Cardiac muscle cell (in vitro differentiated cells and primary cell): Measurements from ENCODE around the gene ADAMTS19. TPM values are rescaled to one million over a fixed set of nuclear protein-coding genes. Genes with fewer than 3 reads are reported as not detected.

ENCODE experiments used
- DNase-seq, 2 donors: peaks; one replicate each; pipeline versions ENCODE4 v3.0.0 to v3.0.0-alpha.2; 2010 to 2017; ENCODE audit warnings: low read depth in 1 of 2, low spot score in 1 of 2
- H3K27ac ChIP-seq: fragments of 200-600 bp; sonication (generic); 2 replicates; pipeline ENCODE4 v1.5.1; 2016
- H3K27me3 ChIP-seq: fragments of 200-600 bp; sonication (generic); 2 replicates; pipeline ENCODE4 v1.6.0; 2016; ENCODE audit warnings: control low read depth
- H3K36me3 ChIP-seq: fragments of 200-600 bp; sonication (generic); 2 replicates; pipeline ENCODE4 v1.5.1; 2016; ENCODE audit warnings: control low read depth
- H3K4me1 ChIP-seq: fragments of 200-600 bp; sonication (generic); 2 replicates; pipeline ENCODE4 v1.8.1; 2017; ENCODE audit warnings: low read depth, mild to moderate bottlenecking, mixed run types
- H3K4me3 ChIP-seq: fragments of 200-600 bp; sonication (generic); 2 replicates; pipeline ENCODE4 v1.5.1; 2016; ENCODE audit warnings: mild to moderate bottlenecking
- H3K9me3 ChIP-seq: fragments of 200-600 bp; sonication (generic); 2 replicates; pipeline ENCODE4 v1.5.1; 2017; ENCODE audit warnings: low read depth, mild to moderate bottlenecking, control low read depth
- CTCF ChIP-seq: IDR thresholded peaks from 2 replicates; pipeline ENCODE4 v1.5.1; 2012; ENCODE audit warnings: low read depth, mild to moderate bottlenecking, low read length
- polyA plus RNA-seq: library from polyadenylated mRNA; unstranded; fragments of >200 nt; fragmentation: Nextera tagmentation; extraction: Ambion mirVana; gene quantifications from 2 replicates; pipeline ENCODE4 v1.2.1, GENCODE V29; 2016
- total RNA-seq: library from RNA; depleted of rRNA; stranded (reverse); fragments of >200 nt; gene quantifications from 2 replicates; pipeline ENCODE4 v1.2.3, GENCODE V29; 2016

The ADAMTS19 gene
- total and polyA plus RNA-seq, 2 experiments from 2014 or later = 26.6 to 111 TPM

DNA sequence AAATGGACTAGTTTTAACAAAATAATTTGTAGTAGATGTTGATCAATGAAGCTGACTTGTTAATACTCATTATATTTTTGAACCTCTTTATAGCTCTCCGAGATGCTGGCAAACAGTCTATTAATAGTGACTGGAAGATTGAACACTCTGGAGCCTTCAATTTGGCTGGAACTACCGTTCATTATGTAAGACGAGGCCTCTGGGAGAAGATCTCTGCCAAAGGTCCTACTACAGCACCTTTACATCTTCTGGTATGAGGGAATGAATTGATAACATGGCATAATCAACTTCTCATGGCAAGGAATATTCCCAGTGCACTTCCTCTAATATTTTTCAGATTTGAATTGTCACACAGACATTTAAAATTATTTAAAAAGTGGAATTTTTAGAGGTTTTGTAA, 219.6 kb downstream of the ADAMTS19 start:
- H3K9me3 ChIP-seq = no peaks in the 10 kb centered on the region
- TF ChIP-seq CTCF = no peak
- H3K4me3 ChIP-seq = no peak overlapping the region
- H3K27ac ChIP-seq = no peak overlapping the region
- no peaks in the 10 kb centered on the region for H3K4me1 ChIP-seq
- DNase-seq = no peak
- H3K27me3 ChIP-seq = no peaks in the 10 kb centered on the region
- H3K36me3 ChIP-seq = peaks cover 47% of the 10 kb centered on the region

GRCh38 chr5:129687941-129688340, 227.8 kb downstream of the ADAMTS19 start:
- TF ChIP-seq CTCF = no peak
- H3K4me1 ChIP-seq = no peaks in the 10 kb centered on the region
- DNase-seq = no peak

GRCh38 chr5:129689045-129689444, 228.9 kb downstream of the ADAMTS19 start:
- H3K36me3 ChIP-seq = peaks cover 28% of the 10 kb centered on the region
- no peak overlapping the region for H3K27ac ChIP-seq
- H3K4me3 ChIP-seq = no peak overlapping the region
- no peaks in the 10 kb centered on the region for H3K4me1 ChIP-seq
- no peak for TF ChIP-seq CTCF
- H3K9me3 ChIP-seq = no peaks in the 10 kb centered on the region
- H3K27me3 ChIP-seq = no peaks in the 10 kb centered on the region
- no peak for DNase-seq

More at GRCh38 chr5:129687941-129688340, 227.8 kb downstream of the ADAMTS19 start:
- Histone ChIP-seq H3K27ac (no peak overlapping the region), H3K36me3 (peaks cover 37% of the 10 kb centered on the region), H3K9me3 (no peaks in the 10 kb centered on the region), H3K4me3 (no peak overlapping the region), H3K27me3 (no peaks in the 10 kb centered on the region)

DNA sequence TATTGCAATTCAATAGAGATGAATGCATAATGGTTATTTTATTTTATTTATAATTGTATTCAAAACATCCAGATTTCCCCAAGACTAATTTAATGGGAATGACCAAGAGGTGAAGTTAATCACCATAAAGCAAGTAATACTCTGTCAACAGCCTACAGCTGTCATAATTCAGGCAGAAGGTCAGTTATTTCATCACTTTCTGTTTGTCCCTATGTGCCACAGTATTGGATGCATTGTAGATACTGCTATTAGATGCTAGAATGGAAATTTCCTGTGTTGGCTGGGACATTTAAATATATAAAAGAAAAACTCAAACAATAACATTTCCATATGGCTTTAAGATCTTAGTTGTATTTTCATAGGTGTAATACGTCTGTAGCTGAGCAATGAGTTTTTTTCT, 231.1 kb downstream of the ADAMTS19 start:
- Histone ChIP-seq H3K4me1 (no peaks in the 10 kb centered on the region), H3K27ac (no peak overlapping the region), H3K9me3 (no peaks in the 10 kb centered on the region), H3K27me3 (no peaks in the 10 kb centered on the region), H3K4me3 (no peak overlapping the region), H3K36me3 (peaks cover 25% of the 10 kb centered on the region)
- TF ChIP-seq CTCF = no peak
- no peak for DNase-seq

DNA sequence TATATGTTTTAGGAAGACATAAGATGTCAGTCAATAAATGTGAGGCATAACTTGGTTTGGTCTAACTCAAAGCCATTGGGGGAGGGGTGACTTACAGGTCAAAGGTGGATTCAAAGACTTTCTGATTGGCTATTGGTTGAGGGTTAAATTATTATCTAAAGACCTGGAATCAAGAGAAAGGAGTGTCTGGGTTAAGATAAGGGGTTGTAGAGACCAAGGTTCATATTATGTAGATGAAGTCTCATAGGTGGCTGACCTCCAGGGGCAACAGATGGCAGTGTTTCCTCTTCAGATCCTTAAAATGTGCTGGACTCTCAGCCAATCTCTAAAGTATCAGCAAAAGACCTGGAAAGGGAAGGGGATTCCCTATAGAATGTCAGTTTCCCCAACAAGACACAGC, 236.5 kb downstream of the ADAMTS19 start:
- H3K4me1 ChIP-seq = no peaks in the 10 kb centered on the region
- DNase-seq = no peak

More for the DNA sequence above, 236.5 kb downstream of the ADAMTS19 start:
- no peak overlapping the region for H3K27ac ChIP-seq
- H3K36me3 ChIP-seq = peaks cover 8% of the 10 kb centered on the region
- H3K9me3 ChIP-seq = no peaks in the 10 kb centered on the region
- no peaks in the 10 kb centered on the region for H3K27me3 ChIP-seq
- no peak overlapping the region for H3K4me3 ChIP-seq
- TF ChIP-seq CTCF = no peak
